AML-193 (cell line): Measurements from ENCODE around the gene SLC48A1.
A peak's percentile ranks its signal among the peaks of the same experiment; 100 is the strongest.

Source experiments
- DNase-seq, 2 experiments: peaks; one replicate each; lab custom pipeline; 2025; lab: John Stamatoyannopoulos, UW

The SLC48A1 gene

DNA sequence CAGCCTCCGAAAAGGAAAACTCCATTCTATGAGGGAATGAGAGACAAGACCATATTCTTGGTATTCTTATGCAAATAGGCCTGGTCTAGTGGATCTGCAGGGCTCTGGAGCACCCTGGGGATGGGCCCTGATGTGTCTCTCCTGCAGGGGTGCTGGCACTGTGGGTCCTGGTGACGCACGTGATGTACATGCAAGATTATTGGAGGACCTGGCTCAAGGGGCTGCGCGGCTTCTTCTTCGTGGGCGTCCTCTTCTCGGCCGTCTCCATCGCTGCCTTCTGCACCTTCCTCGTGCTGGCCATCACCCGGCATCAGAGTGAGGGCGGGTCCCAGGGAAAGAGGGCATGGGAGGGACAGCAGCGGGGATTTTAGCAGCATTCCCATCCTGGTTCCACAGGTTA is 5.8 kb downstream of the SLC48A1 start:
- no peak for DNase-seq

DNA sequence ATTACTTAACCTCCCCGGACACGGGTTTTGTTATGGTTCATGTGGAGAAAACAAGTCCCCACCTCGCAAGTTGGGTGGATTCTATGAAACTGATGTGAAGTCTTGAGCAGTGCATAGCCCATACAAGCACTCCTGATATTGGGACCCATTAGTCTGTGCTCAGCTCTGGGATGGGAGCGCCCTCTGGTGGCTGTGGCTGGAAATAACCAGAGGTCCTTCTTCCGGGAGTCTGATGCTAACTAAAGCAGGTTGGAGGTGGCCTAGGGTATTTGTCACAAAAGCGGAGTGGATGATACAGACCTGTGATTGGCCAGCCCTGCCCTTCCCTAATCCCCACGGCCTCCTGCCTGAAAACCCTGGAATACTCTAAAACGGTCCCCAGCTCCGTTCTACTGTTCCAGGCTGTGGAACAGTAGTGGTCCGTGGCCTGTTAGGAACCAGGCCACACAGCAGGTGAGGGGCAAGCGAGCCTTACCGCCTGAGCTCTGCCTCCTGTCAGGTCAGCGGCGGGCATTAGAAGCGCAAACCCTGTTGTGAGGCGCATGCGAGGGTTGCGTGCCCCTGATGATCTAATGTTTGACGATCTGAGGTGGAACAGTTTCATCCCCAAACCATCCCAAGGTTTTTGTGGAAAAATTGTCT is 6.4 kb downstream of the SLC48A1 start:
- DNase-seq = peak; percentile 64 to 76

DNA sequence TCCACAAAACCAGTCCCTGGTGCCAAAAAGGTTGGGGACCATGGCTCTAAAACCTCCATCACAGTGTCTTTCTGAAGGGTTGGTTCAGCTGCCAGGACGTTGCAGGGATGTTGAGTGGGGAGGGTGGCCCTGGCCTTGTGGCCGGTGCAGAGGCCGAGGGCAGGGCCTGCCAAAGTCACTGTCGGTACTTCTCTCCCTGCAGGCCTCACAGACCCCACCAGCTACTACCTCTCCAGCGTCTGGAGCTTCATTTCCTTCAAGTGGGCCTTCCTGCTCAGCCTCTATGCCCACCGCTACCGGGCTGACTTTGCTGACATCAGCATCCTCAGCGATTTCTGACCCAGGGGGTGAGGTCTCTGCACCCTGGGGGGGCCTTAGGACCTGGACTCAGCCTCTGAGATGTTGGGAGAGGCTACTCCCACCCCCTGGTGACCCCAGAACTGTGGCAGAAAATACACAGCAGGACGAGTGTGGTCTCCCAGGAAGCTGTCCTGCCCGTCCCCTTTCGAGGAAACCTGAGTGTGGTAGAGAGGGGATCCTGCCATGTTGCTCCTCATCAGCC is 7.0 kb downstream of the SLC48A1 start:
- no peak for DNase-seq

DNA sequence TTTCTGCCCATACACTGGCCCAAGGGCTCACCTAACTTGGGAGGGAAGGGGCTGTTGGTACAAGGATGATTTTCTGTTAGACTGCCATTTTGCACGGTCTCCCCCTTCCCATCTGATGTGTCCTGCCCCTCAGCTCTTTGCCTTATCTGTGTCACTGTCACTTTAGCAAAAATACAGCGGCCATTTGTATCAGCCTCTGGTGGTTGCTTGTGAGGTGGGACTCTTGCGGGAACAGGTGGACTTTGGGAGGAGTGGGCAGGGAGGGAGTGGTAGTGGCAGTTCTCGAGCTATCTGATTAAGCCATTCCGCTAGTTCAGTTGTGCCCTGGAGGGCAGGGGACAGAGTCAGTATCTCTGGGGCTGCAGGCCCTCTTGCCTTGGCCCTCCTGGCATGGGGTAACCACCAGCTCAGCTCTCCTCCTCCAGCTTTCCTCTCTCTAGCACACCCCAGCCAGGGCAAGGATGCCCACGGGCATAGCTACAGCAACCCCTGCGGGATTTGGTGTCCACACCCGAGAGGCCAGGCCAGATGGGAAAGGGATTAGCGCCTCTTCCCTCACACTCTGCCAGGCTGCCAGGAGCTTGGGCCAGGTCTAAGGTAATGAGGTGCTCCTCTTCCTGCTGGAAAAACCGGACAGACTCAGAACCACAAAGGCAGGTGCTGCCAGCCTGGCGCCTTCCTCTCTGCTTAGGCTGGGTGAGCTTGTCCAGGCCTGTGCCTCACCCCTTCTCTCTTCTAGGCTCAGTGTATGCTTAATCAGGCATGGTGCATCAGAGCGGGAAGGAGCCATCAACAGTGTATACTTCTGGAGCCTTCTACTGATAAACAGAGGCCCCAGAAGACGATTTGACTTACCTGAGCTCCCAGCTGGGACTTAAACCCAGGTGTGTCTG is 8.7 kb downstream of the SLC48A1 start:
- DNase-seq = no peak

DNA sequence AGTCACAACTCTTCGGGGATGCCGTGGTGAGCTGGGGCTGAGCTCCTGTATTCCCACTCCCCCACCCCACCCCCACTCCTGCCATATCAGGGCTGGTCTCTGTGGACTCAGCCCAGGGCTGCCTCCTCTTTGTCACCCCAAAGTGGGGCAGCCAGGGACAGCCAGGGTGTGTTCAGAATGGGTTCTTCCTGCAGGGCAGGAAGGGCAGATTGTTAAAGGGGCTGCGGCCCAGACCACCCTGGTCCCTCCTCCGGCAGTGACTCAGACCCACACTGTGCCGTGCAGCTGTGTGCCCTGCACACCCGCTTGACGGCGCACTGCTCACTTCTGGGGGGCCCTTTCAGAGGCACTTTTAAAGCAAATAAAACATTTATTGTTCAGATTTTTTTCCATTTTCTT is 9.3 kb downstream of the SLC48A1 start:
- no peak for DNase-seq

DNA sequence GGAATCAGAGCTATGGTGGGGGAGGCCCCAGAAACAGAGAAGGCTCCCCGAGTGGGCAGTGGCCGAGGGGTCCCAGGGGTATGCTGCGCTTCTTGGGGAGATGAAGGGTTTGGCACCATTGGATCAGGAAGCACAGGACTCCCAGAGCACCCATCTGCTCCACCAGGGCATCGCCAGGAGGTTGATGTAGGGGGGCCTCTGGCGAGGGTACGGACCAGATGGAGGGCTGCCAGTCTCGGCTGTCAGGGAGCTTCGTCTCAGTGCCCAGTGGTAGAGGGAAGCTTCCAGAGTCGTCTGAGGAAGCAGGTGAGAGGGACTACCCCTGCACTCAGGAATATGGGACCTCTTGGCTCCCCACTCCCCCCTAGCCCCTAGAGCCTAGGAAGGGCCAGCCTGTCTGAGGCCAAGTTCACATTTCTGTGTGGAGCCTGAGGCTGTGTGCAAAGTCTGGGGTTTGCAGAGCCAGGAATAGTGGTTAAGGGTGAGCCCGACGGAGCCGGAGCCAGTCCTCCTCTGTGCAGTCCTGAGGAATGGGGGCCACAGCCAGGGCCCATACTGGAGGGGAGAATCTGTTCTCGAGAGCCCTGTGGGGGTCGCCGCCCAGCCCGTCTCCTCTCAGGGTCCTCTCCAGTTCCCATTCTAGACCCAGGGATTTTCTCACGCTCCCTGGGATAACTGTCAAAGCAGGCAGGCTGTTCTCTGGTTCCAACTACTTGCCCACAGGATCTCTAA is 10.2 kb downstream of the SLC48A1 start:
- DNase-seq = no peak

DNA sequence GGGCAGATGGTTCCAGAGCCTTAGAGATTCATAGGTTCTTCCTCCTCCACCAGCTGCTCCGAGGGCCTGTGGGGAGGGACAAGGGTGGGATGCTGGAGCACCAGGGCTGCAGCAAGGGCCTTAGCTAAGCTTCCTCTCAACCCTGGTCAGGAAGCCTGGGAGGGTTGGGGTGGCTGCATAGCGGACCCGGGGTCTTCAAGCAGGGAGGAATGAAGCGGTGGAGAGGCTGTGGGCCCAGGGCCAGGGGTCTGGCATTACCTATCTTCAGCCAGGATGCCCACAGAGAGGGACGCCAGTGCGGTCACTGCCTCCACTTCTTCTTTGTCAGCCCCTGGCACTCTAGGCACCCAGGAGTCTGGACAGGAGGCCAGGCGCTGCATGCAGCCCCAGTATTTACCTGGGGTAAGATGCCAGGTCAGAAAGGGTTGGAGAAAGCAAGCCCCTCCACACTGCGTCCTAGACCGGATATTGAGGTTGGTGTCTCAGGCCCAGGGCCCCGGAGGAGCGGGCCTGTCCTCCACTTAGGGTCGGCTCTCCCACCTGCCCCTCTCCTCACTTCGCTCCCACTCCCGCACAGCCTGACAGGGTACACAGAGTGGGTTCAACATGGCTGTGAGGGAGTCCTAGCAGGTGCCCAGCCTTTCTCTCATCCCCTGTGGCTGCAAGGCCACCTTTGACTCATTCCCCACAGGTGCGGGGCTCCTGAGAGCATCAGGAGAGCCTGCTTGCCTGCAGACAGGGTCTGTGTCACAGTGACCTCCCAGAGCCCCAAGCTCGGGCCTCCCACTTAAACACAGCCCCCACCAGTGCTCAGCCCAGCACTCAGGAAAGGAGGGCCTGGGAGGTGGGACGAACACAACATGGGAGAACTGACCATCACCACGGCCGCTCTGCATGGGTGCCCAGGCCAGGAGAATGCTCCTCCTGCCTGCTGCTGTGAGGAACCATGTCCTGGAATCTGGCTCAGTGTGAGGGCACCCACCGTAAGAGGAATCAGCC is 11.1 kb downstream of the SLC48A1 start:
- no peak for DNase-seq

DNA sequence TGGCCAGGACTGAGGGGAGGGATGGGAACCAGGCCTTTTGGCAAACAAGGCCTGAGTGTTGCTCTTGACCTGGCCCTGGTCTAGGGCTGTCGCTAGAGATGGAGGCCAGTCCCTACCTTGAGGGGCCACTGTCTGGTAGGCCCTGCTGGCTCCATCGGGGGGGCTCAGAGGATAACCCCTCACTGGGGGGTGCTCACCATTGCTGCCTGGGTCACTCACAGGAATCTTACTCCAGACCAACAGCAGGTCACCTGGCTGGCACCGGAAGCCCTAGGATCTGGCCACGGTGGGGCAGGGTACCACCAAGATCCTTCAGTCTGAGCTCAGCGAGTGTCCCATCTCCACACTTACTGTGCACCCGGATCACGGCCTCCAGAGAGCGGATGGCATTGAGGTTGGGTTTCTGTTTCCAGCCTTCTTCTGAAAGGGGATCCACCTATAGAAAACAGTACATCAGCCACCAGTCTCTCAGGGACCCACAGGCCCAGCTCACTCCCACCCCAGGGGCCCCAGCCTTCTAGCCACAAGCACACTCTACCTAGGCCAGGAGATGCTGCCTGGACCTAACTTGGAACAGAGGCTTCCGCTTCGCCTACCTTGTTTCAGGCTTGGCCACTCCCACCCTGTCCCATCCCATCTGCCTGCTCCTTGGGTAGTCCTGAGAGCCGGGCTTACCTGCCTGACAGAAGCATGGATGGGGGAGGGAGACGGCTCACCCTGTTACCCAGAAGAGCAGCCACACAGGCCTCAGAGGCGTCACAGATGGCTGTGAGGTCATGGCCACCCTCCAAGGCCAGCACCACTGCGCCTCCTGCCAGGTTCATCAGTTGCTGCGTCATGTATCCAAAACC is 12.2 kb downstream of the SLC48A1 start:
- no peak for DNase-seq

DNA sequence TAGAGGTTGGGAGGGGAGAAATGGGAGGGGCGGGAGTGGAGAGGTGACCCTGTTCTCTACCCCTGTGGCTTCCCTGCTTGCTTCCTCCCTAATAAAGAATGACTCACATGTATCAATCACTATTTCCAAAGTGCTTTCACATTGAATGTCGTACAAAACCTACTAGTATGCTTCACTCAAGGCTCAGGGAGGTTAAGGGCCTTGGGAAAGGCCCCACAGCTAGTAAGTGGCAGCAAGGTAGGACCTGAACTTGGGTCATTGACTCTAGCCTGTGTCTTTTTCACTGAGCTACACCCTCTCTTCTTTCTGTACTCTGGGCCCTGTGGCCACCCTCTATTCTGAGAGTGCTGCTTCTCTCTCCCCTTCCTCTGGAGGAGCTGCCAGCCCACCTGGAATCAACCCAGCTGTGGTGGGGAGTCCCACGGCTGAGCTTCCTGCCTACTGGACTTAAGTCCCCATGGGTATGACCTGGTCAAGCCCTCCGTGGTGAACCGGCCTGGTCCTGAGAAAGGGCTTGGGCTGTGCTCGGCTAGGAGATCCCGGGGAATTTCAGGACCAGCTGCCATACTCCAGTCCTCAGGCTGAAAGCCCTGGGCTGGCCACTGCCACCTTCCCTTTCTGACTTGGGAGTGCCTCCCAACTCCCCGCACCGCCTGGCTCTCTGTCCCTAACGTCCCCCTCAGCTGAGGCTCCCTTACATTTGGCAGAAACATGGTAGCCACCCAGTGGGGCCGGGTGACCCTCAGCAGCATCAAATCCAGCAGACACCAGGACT is 13.0 kb downstream of the SLC48A1 start:
- no peak for DNase-seq

DNA sequence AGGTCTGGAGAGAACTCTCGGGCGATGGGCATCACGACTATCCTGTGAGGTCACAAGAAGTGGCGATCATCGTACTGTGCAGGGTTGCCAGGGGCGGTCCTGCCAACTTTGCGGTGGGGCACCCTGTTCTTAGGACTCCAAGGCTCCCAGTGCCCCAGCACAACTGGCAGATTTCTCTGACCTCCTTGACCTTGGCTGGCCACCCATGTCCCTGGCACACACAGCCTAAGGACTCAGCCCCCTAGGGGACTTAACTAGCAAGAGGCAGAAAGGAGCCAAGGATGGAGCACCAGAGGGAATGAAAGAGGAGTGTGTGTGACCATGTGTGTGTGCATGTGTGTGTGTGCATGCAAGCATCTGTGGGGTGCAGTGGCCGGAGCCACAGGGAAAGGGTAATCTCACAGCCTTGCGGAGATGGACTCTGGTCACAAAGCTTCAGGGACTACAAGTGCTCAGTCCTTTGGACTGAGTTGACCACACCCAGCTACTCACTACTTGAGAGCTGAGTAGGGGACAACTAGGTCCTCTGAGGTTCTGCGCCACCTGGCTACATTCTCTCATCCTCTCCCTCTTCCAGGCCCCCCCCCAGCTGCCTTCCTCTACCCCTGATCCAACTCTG is 13.7 kb downstream of the SLC48A1 start:
- DNase-seq = no peak

DNA sequence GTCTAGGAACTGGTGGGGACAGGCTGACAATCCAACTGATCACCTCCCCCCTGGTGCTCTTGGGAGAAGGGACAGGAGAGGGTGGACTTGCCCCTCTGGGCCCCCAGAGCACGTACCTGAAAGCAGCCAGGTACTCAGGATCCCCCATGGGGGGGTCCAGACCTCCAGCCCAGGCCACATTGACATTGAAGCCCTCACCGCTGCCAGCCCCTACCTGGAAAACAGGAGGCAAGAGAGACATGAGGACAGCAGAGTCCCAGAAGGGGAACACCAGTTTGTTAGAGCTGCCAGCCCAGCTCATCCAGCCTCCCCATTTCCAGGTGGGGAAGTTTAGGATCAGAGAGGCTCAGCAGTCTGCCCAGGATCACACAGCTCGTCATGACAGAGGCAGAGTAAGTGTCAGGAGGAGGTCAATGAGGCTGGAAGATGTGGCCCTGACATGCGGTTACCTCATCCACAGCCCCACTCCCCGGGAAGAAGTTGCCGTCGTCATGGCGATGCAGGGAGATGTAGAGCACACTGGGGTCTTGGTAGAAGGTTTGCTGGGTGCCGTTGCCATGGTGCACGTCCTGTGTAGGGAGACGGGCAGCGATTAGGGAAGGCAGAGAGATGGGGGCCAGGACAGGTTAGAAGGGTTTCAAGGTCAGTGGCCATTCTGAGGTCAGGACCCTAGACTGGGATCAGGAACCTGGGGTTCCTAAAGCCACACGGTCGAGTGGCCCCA is 14.7 kb downstream of the SLC48A1 start:
- no peak for DNase-seq

DNA sequence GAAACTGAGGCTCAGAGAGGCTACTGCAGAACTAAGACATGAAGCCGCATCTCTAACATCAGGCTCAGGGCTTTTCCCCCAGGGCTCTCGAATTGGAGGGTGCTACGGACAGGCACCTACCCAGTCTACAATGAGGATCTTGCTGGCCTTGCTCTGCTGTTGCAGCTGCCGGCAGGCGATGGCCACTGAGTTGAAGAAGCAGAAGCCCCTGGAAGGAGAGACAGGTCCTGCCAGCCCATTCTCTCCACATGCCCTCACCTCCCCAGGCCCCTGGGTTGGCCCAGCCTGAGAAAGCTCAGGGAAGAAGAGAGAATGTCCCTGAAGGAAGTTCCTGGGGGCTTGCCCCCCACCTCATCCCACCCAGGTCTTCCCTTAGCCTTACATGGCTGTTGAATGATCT is 16.1 kb downstream of the SLC48A1 start:
- no peak for DNase-seq

DNA sequence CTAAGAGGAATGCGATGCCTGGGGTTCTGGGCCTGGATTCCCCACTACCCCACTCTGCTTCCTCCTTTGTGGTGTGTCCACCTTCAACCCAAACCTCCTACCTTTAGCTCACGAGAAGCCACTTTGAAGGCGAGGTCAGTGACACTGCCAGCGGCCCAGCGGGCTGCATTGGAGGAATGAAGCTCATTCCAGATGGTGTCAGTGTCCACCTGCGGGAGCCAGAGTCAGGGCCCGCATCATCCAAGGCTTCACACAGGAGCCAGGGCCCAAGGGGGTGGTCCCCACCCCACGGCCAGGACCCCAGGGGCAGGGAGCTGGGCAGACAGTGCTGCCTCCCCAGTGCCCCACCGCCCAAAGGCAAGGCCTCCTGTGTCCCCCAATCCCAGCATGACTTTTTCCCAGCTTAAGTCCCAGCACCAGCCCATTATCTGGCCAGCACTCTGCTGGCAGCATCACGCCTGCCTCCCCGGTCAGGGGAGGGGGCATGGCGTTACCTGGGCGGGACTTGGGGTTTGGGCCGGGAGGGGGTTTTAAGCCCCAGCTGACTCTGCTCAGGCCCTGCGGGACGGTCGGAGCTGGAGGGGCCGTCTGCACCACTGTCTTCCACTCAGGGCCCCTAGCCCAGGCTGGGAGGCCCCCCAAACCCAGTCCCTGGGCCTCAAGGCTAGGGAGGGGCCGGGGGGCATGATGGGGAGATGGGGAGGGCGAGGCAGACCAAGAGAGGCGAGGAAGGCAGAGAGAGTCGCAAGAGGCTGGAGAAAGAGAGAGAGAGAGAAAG is 16.9 kb downstream of the SLC48A1 start:
- DNase-seq = no peak

DNA sequence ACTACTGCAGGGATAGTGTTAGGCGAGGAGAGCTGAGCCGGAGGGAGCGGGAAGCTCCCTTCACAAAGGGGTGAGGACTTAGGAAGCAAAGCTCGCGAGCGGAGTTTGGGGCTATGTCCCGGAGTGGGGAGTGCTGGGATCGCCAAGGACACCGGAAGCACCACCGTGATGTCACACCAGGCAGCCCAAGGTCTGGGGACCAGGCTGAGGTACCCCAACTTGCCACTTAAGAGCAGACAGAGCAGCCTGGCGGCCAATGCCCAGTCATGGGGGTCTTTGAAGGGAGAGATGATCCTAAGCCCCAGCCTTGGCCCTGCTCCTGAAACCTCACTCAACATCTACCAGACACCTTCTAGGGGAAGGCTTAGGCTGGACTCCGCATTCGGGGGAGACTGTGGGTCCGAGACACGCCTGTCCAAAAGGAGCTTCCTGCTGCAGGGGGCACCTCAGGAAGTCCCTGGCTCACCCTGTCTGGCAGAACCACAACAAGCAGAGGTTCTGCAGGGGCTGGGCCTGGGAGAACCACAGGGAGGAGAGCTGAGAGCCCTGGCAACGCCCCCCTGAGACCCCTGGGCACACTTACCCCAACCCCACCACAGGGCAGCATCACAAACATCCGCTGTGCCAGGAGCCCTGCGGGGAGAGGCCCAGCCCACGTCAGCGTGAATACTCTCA is 17.8 kb downstream of the SLC48A1 start:
- DNase-seq = no peak

DNA sequence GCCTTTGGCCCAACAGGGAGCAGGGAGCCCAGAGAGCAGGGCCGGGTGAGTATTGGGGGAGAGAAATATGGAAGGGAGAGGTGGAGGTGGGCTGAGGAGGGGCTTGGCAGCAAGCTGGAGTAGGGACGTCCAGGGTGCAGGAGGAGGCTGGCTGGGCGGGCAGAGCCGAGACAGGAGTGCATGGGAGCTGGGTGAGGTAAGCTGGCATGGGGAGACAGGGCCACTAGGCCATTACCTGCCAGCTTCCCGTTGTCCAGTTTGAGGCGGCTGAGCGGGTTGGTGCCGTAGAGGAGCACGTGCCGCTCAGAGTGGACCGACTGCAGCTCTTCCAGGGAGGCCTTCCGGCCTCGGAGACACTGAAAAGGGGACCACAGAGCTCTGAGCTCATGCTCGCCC is 18.3 kb downstream of the SLC48A1 start:
- no peak for DNase-seq

DNA sequence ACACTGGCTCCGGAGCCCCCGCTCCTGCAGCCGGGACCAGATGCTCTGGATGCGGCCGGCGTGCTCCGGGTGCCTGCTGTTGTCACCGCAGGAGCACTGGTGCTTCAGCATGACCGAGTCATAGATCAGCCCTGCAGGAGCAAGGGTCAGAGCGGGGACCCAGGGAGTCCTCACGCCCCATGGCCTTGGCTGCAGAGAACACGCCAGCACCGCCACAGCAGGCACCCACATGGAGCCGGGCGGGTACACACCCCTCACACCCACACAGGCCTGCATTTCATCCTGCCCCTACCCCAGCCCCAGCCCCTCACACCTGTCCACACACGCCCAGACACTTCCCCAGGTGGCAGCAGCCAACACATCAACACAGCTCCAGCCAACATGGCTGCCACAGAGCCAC is 18.8 kb downstream of the SLC48A1 start:
- no peak for DNase-seq
